HG03045 (cell line): ENCODE measurements around the gene C1QB.

Source experiments
- ATAC-seq: cut with Tn5 transposase; IDR thresholded peaks from one replicate; pipeline ENCODE4 v1.9.1; 2021; ENCODE audit warnings: mild to moderate bottlenecking, moderate library complexity; ENCODE audit not compliant: unreplicated experiment

C1QB gene, protein sequence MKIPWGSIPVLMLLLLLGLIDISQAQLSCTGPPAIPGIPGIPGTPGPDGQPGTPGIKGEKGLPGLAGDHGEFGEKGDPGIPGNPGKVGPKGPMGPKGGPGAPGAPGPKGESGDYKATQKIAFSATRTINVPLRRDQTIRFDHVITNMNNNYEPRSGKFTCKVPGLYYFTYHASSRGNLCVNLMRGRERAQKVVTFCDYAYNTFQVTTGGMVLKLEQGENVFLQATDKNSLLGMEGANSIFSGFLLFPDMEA

GRCh38 chr1:22652881-22653316, at the start of gene C1QB:
Gene C1QB (plus strand): TSS chr1:22653236. CDS start chr1:22659463, 6,227 bp downstream.
- ATAC-seq = no peak

GRCh38 chr1:22606161-22606560, 46.9 kb upstream of the C1QB start:
- ATAC-seq = no peak

GRCh38 chr1:22607154-22607553, 45.9 kb upstream of the C1QB start:
- no peak for ATAC-seq

GRCh38 chr1:22608361-22608760, 44.7 kb upstream of the C1QB start:
- no peak for ATAC-seq

DNA sequence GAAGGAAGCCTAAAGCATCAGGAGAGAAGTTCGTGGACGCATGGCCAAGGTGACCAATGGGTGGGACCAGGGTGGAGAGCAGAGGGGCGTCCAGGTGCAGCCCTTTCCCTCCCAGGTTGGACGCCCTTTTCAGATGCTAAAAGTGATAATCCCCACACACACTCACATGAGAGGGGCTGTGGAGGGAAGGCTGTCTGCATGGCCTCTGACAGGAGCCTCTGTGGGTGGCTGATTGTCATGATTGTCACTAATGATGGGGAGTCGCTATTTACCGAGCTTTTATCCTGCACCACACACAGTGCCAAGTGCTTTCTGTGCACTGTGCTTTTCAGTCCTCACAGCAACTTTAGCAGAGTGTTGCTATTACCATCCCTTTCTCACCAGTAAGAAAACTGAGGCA, 43.7 kb upstream of the C1QB start:
- no peak for ATAC-seq

DNA sequence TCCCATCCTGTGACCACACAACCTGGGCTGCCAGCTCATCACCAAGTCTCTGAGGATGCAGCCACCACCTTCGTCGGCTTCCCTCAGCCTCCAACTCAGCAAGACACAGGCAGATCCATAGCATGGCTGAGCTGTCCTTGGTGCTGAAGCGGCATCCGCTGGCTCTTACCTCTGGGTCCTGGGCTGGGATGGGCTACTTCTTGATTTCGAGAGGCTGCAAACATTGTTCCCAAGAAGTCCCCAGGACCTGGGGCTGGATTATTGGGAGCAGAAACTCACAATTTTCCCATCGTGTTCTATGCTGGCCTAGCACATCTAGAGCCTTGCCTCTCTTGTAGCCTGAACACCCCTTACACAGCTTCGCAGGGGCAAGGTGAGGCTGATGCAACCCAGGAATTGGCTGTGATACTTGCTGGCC, 41.5 kb upstream of the C1QB start:
- no peak for ATAC-seq

- no peak for ATAC-seq
These were observed 40.1 kb upstream of the C1QB start for GRCh38 chr1:22612671-22613571.

GRCh38 chr1:22613572-22613918, 39.5 kb upstream of the C1QB start:
- ATAC-seq = no peak

DNA sequence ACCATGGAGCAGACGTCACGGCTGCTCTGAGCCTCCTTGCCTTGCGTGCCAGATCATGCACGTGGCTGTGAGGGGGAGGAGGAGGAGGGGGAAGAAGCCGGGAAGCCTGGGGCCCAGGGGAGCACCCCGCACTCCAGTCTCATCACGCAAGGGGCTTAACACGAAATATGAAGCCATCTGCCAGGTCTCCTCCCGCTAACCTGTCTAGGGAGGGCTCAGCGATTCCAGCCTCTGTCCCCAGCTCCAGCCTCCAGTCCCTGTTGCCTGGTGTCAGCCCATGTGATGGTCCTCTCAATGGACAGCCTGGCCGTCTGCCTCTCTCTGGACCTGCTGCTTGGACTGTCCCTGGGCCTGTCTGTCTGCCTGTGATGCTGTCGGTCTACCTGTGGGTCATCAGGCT, 39.1 kb upstream of the C1QB start:
- ATAC-seq = no peak

DNA sequence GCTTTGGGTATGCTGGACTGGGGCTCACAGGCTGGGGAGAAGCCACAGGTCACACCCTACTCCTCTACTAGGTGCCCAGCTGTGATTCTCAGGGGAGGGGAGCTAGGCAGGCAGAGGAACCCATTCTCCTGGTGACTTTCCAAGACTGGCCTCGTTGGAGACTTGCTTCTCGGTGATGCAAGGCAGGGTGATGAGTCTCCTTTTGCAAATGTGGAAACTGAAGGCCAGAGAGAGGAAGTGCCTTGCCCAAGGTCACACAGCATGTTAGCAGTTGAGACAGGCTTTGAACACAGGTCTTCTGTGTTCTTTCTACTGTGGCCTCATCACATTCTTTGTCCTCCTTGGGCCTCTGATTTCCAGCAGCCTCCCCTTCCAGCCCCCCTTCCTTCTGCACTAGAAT, 37.1 kb upstream of the C1QB start:
- no peak for ATAC-seq

GRCh38 chr1:22616571-22616970, 36.5 kb upstream of the C1QB start:
- no peak for ATAC-seq

DNA sequence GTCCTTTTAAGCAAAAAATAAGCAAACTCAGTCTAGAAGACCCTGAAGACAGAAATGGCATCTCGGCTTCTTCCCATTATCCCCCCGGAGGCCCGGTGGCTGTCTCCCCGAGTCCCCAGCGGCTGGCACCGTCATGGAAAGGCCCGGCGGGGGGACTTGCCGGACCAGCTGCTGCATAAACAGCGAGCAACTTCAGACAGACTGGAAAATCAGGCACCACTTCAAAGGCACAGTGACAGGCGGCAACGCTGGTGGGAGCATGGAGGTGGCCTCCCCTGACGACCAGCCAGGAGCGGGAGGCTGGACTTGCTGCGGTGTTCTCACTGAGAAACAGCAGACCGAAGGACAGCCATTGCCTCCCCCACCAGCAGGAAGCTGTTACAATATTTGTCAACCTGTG, 35.0 kb upstream of the C1QB start:
- no peak for ATAC-seq

DNA sequence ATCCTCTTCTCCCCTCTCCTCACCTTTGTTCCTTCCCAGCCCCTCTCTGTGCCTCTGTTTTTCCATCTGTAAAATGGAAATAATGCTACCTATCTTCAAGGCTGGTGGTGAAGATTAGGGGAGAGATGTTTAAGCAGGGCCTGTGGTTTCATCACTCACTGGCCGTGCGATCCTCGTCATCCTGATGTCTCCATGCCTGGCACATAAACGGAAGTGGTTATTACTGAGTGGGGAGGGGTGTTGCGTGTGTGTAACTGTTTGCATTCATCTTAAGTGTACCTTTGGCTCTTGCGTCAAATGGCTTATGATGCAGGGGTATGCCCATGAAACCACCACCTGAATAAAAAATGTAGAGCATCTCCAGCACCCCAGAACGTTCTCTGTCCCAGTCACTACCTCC, 33.8 kb upstream of the C1QB start:
- ATAC-seq = no peak

GRCh38 chr1:22619798-22620197, 33.2 kb upstream of the C1QB start:
- no peak for ATAC-seq

DNA sequence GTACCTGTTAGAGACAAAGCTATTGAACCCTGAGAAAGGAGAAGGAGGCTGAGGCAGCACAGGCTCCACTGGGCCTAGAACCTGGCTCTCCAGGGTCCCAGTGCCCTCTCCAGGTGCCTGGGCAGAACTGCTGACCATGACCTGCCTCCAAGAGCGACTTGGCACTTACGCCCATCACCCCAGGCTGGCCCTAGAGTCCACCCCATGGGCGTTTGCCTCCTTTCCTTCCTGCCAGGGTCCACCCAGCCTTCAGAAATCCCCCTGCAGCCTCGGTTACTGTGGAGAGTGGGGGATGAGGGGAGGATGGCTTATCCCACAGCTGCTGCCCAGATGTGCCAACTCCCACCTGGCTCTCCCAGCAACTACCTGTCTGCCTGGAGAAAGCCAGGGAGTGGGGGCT, 31.3 kb upstream of the C1QB start:
- no peak for ATAC-seq

DNA sequence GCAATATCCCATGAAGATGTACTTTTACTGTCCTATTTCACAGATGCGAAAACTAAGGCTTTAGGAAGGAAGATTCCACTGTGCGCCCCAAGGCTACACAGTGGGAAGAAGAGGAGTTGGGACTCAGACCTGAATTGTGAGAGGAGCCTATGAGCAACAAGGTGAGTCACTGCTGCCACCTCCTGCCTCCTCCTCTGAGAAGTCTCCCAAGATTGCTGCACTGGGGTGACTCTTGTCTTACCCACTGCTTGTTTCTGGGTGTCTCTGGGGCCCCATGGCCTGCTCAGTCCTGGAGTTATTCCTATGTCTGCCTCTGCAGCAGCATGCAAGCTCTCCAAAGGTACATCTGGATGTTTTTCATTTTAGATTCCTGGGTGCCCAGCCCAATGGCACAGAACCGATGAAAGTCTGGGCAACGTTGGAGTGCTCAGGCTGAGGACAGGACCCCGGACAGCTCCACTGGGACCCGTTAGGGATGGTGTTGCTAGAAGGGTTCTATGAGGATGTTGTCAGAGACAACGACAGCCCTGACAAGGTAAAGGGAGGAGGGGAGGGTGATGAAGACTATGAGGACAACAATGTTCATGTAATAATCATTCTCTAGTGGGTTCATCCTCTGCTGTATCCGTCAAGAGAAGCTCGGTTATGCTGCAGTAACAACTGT, 27.6 kb upstream of the C1QB start:
- ATAC-seq = no peak

- no peak for ATAC-seq
These were observed 26.5 kb upstream of the C1QB start for GRCh38 chr1:22626237-22627157.

- ATAC-seq = no peak
These were observed 25.7 kb upstream of the C1QB start for GRCh38 chr1:22627331-22627730.

- ATAC-seq = no peak
These were observed 24.2 kb upstream of the C1QB start for GRCh38 chr1:22628698-22629444.

DNA sequence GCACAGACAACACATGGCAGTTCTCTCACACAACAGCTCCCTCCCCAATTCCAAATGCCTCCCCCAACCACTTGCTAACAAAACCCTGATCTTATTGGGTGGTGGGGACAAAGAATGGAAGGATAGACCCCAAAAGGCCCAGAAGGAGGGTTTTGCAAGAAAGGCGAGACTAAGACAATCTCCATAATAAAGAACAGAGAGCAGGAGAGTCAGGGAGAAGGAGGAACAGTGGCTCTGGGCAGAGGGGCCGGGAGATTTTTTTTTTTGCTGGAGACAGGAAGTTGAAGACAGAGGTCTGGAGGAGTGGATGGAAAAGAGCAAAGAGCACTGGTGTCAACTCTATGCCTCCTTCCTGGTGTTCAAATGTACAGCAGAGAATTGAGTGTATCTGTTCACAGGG, 23.1 kb upstream of the C1QB start:
- ATAC-seq = no peak
